Frontal cortex (tissue), 4 donors: ENCODE data around the gene TMCO2. TPM values are rescaled to one million over a fixed set of nuclear protein-coding genes. Genes with fewer than 3 reads are reported as not detected.
"Not testable (repeated sequence)": the region's sequence is repeated elsewhere in the genome, so short reads cannot be mapped to it uniquely, and the experiment has no call there.

Experiments used
- DNase-seq, 2 donors: peaks; one replicate each; pipeline ENCODE4 v3.0.0; 2012; ENCODE audit warnings: low spot score in 2 of 2
- FAIRE-seq: peaks from 2 replicates; lab custom pipeline; 2012; peaks lifted over from hg19 to GRCh38; lab: Jason Lieb, UNC
- total RNA-seq: library from RNA; depleted of rRNA; stranded (reverse); fragments of >200 nt; gene quantifications from one replicate; pipeline ENCODE4 v1.2.3, GENCODE V29; 2014
- donor health status: control.
- donor health status: control.
- donor health status: control.

Gene TMCO2
- not detected for total RNA-seq

DNA sequence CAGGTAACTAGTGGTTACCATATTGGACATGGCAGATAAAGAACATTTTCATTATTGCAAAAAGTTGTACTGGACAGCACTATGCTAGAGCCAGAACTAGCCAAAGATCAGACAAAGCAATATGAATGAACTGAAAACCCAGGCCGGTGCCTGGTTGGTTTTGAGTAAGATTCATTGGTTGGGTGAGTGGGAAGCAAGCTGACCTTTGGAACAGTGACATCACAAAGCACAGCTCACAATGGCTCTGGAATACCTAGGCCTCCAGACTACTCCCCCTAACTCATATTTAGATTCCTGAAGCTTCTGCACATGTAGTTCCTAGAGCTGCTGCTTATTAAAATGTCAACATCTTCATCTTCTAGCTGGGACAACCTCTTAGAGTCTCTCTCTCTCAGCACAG lies at the start of gene TMCO2:
Gene TMCO2 (plus strand): TSS at position 283 of the 400 bp plus-strand sequence. CDS start 57 bp downstream, at position 340.
- DNase-seq (no peak), FAIRE-seq (no peak)

DNA sequence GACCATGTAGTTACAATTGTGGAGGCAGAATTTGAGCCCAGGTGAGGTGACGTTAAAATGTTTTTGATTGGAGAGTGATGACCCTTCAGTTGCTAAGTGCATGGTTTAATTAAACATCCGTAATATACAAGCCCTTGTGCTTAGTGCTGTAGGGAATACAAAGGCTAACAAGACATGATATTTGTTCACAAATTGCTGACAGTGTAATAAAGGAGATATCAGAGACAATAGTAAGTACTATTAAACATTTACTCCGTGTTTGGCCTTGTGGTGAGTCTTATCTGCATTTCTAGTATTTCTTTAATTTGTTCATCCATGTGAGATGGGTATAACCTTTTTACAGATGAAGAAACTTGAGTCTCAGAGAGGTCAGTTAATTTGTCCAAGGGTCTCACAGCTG lies 48.6 kb upstream of the TMCO2 start:
- no peak for DNase-seq
- no peak for FAIRE-seq

- FAIRE-seq, result no peak
Observed at GRCh38 chr1:40204856-40205255, 42.9 kb upstream of the TMCO2 start.

GRCh38 chr1:40210511-40211204 lies 37.1 kb upstream of the TMCO2 start:
- no peak for DNase-seq
- no peak for FAIRE-seq

More at GRCh38 chr1:40204856-40205255, 42.9 kb upstream of the TMCO2 start:
- no peak for DNase-seq

DNA sequence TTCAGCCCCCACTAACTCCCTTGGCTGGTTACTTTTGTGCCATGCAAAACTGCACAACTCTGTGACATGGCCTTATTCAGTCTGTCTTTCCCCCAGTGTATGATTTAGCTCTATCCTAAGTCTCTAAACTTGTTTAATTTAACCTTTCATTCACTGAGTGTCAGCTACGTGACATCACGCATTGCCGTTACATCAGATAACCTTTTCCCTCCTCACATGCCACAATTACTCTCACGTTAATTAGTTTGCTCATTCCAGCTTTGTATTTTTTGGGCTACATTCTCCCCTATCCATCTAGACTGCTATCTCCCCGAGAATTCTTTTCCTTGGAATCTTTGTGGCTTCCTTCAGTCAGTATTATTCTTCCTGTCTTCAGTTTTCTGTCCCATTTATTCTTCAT lies 29.4 kb upstream of the TMCO2 start:
- DNase-seq (no peak), FAIRE-seq (no peak)

GRCh38 chr1:40221471-40221905 lies 26.2 kb upstream of the TMCO2 start:
- DNase-seq, FAIRE-seq: not testable (repeated sequence)

- DNase-seq (no peak), FAIRE-seq (no peak)
Observed at GRCh38 chr1:40221977-40222772, 25.6 kb upstream of the TMCO2 start.

GRCh38 chr1:40224040-40224439 lies 23.7 kb upstream of the TMCO2 start:
- DNase-seq, result no peak
- no peak for FAIRE-seq

GRCh38 chr1:40226192-40226591 lies 21.5 kb upstream of the TMCO2 start:
- no peak for FAIRE-seq

DNA sequence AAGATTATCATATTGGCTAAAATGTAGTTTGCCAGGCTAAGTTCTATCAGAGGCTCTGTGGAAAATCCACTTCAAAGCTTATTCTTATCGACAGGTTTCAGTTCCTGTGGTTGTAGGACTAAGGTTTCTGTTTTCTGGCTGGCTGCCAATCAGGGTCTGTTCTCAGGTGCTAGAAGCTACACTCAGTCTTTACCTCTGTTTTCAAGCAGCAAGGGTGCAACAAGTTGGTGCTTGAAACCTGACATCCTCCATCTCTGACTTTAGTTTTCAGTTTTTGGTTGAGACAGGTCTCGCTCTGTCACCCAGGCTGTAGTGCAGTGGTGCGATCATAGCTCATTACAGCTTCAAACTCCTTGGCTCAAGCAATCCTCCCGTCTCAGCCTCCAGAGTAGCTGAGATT lies 15.3 kb upstream of the TMCO2 start:
- DNase-seq, result no peak
- FAIRE-seq, result no peak

More at GRCh38 chr1:40226192-40226591, 21.5 kb upstream of the TMCO2 start:
- DNase-seq, result no peak

DNA sequence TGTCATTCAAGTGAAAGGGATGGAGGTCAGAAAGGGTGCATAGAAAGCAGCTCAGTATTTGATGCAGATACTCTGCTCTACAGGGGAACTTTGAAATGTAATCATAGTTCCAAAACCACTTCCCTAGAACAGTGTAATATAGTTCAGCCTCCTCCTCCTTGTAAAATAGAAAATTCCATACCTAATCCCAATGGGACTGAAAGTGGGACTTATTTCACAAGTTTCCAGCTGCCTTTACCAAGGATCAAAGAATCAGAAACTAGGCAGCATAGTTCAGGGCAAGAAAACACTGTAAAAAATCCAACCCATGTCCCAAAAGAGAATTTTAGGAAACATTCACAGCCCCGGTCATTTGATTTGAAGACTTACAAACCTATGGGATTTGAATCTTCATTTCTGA lies 8.1 kb upstream of the TMCO2 start:
- DNase-seq, result no peak
- no peak for FAIRE-seq

DNA sequence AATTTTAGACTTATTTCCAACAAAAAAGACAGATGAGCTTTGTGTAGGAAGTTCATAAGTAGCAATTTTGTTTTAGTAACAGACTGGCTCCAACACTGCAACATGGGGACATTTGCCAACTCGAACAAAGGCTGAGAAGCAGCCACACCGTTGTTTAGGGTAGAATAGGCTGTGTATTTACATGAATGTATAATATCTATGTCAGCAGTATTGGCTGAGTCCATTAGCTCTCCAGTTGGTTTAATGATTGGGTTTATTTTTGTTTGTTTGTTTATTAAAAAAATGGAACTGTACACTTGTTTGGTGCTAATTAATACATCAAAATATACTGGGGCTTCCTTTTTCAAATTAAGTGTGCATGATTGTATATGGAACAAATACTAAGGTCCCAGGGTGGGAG lies 7.3 kb upstream of the TMCO2 start:
- DNase-seq, result no peak
- FAIRE-seq, result no peak

DNA sequence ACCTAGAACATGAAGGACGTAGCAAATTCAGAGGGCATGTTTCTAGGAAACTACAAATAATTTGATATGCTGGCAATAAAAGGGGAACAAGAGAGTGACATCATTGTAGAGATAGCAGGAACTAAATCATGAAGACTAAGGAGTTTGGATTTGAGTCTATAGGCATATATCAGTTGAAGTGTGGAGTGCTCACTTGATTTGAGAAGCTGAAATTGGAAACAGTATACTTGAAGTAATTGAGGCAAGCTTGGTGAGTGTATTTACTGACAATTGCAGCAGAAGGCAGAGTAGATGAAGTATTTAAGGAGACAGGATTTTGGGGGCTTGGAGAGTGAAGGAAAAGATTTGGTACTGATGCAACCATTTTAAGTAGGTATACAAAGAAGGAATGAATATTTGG lies 6.4 kb upstream of the TMCO2 start:
- DNase-seq, result no peak
- no peak for FAIRE-seq

GRCh38 chr1:40243351-40243750 lies 4.4 kb upstream of the TMCO2 start:
- no peak for FAIRE-seq

DNA sequence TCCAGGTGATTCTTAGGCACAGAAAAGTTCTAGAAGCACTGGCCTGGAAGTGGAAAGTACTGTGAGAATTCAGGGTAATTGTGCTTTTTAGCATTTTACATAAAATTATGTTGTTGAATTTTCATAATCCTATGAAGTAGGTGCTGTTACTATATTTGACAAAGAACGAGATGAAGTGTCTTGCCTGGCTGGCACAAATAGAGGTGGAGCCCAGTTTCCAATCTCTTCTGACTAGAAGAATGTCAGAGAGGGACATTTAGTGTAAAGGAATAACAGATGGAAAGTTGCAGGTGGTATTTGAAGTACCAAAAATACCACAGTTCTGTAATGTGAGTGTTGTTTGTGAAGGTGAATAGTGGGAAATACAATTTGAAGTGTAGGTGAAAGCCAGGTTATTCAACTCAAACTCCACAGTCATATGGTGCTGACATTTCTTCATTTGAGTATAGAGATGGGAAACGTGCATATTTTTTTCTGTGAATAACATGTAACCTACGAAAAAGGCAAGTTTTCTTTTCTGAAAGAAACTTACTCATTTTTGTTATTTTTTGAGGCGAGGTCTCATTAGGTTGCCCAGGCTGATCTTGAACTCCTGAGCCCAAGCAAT lies 3.5 kb upstream of the TMCO2 start:
- DNase-seq (no peak), FAIRE-seq (no peak)

More at GRCh38 chr1:40243351-40243750, 4.4 kb upstream of the TMCO2 start:
- DNase-seq, result no peak

DNA sequence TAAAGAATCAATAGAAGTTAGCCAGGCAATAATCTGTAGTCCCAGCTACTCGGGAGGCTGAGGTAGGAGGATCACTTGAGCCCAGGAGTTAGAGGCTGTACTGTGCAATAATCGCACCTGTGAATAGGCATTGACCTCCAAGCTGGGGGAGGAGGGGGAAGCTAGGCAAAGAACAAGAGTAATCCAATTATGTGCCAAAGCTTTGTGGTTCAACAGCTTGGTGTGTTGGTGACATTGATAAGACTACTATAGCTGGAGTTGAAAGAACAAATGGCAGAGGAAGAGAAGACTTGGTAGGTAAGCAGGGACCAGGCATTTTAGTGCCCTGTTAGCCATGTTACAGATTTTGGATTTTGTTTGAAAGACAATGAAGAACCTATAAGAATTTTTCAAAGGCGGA lies 2.1 kb upstream of the TMCO2 start:
- no peak for DNase-seq
- no peak for FAIRE-seq

DNA sequence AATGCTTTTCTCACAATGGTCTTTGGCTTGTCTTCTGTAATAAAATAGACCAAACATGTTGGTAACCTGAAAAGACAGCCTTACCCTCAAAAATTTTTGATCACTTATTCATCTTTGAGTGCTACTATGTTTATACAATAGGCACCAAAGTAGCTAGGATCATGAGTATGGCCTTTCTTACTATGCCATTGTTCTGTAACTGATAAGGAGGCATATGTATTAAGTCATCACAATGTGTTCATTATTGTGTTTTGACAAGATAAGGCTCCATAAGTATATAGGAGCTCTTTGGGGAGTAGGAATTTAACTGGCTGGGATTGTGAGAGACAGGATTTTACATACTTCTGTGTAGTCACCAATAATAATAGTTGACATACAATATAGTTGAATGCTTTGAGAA lies 675 bp downstream of the TMCO2 start:
- FAIRE-seq (no peak), DNase-seq (no peak)

DNA sequence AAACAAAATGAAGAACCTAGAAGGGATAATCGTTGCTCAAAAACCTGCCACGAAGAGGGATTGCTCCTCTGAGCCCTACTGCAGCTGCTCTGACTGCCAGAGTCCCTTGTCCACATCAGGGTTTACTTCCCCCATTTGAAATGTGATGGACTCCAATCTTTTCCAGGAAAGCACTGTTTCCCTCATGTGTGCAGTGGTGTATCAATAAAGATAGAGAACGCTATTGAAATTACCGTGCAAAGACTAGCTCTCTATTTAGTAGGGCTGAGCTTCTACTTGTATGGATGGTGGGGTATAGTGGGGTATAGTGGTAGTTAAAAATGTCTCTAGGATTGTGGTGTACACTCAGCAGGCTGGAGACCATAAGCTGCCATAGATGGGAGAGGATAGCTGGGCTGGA lies 3.7 kb downstream of the TMCO2 start:
- FAIRE-seq, result no peak
- no peak for DNase-seq

- DNase-seq, result no peak
- no peak for FAIRE-seq
Observed at GRCh38 chr1:40252601-40253000, 4.9 kb downstream of the TMCO2 start.

GRCh38 chr1:40255231-40255630 lies 7.5 kb downstream of the TMCO2 start:
- no peak for DNase-seq
- FAIRE-seq, result no peak
